Measurements from ENCODE around the gene RERE.

RERE gene

GRCh38 chr1:8586438-8586837, 231.0 kb downstream of the RERE start:
- TF ChIP-seq CTCF (conservative IDR thresholded peaks at IDR 0.05) (no peak), ZFX (IDR thresholded peaks at IDR 0.05) (no peak)
- no peak overlapping the region for H3K27ac ChIP-seq

- TF ChIP-seq ZFX (IDR thresholded peaks at IDR 0.05) (no peak), CTCF (conservative IDR thresholded peaks at IDR 0.05) (no peak)
These were observed 233.1 kb downstream of the RERE start for GRCh38 chr1:8584316-8584715.

GRCh38 chr1:8583031-8583430, 234.4 kb downstream of the RERE start:
- TF ChIP-seq CTCF (conservative IDR thresholded peaks at IDR 0.05) (no peak), ZFX (IDR thresholded peaks at IDR 0.05) (no peak)
- no peak overlapping the region for H3K27ac ChIP-seq

More at GRCh38 chr1:8584316-8584715, 233.1 kb downstream of the RERE start:
- no peak overlapping the region for H3K27ac ChIP-seq

- TF ChIP-seq ZFX (IDR thresholded peaks at IDR 0.05) = no peak
- no peak for TF ChIP-seq CTCF (conservative IDR thresholded peaks at IDR 0.05)
- H3K27ac ChIP-seq = no peak overlapping the region
These were observed 236.9 kb downstream of the RERE start for GRCh38 chr1:8580566-8580965.

- no peak for TF ChIP-seq CTCF (conservative IDR thresholded peaks at IDR 0.05)
- no peak for TF ChIP-seq ZFX (IDR thresholded peaks at IDR 0.05)
- H3K27ac ChIP-seq = no peak overlapping the region
These were observed 238.5 kb downstream of the RERE start for GRCh38 chr1:8578936-8579335.

GRCh38 chr1:8578132-8578877, 239.1 kb downstream of the RERE start:
- H3K27ac ChIP-seq = no peak overlapping the region
- TF ChIP-seq CTCF (conservative IDR thresholded peaks at IDR 0.05) (no peak), ZFX (IDR thresholded peaks at IDR 0.05) (no peak)

GRCh38 chr1:8574985-8575384, 242.5 kb downstream of the RERE start:
- TF ChIP-seq CTCF (conservative IDR thresholded peaks at IDR 0.05) (no peak), ZFX (IDR thresholded peaks at IDR 0.05) (no peak)

More at GRCh38 chr1:8574985-8575384, 242.5 kb downstream of the RERE start:
- no peak overlapping the region for H3K27ac ChIP-seq

Data from C4-2B (cell line).